Hindlimb muscle (tissue), 1 donor: ENCODE results near the gene OSBPL3. TPM values are rescaled to one million over a fixed set of nuclear protein-coding genes. Genes with fewer than 3 reads are reported as not detected.
A peak's percentile ranks its signal among the peaks of the same experiment; 100 is the strongest.

Source experiments
- DNase-seq: peaks from one replicate; pipeline ENCODE4 v3.0.0-alpha.2; 2013
- polyA plus RNA-seq: library from polyadenylated mRNA; unstranded; fragments of 120-200 nt; gene quantifications from one replicate; pipeline ENCODE4 v1.2.1, GENCODE V29; 2013; ENCODE audit not compliant: insufficient read length

OSBPL3 gene
- polyA plus RNA-seq, 1 donor = 3.1 TPM

DNA sequence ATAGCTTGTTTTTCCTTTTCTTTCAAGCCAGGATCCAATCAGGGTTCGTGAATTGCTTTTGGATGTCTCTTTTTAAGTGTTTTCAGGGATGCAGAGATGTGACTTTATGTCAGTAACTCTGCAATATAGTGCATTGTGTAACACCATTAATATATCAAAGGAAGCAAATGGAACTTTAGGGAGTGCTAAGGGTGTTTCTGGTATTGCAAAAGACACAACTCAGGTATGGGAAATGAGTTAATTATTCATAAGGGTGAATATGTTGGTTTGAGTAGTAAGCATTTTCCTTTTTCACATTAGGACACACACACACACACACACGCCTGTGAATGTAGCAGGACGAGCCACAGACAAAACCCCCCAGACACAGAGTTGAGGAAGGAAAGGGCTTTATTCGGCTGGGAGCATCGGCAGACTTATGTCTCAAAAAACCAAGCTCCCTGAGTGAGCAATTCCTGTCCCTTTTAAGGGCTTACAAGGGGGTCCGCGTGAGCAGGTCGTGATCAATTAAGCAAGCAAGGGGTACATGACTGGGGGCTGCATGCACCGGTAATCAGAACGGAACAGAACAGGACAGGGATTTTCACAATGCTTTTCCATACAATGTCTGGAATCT, 190.9 kb downstream of the OSBPL3 start:
- DNase-seq = no peak

GRCh38 chr7:24788075-24788474, 191.9 kb downstream of the OSBPL3 start:
- no peak for DNase-seq

DNA sequence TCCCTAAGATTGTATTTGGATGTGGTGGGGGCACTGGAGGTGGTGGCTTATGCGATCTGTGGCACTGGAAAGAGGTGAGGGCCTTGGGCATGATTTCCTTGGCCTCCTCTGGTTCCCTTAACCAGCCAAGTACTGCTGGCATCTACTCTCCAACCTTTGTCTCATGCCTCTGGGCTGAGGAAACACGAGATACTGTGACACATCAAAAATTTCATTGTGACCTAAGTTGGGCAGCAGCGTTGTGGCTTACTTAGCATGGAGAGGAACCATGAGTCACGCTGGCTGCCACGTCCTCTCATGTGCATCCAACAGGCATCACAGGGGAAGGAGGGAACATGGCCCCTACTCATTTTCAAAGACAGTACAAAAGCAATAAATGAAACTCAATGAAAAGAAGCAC, 193.0 kb downstream of the OSBPL3 start:
- DNase-seq = no peak

DNA sequence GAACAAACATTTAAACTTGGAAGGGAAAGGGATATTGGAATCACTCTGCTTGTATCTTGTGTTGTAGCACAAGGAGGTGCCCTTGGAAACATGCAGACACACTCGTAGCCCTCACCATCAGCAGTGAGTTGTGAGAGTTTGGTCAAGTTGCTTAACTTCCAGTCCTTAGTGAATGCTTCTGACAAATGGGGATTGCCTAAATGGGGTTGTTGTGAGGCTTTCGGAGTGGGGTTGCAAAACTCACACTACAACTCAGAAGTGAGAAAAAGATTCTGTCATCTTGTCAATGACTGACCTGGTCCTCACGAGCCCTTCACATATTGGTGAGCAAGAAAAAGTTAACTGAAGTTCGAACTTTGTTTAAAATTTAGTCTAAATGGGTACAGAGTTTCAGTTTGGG, 193.7 kb downstream of the OSBPL3 start:
- no peak for DNase-seq

GRCh38 chr7:24784277-24784676, 195.7 kb downstream of the OSBPL3 start:
- no peak for DNase-seq

- DNase-seq = no peak
Measured at GRCh38 chr7:24783698-24784097, 196.3 kb downstream of the OSBPL3 start.

GRCh38 chr7:24781106-24781505, 198.9 kb downstream of the OSBPL3 start:
- DNase-seq = no peak

- DNase-seq = no peak
Measured at GRCh38 chr7:24779283-24779655, 200.7 kb downstream of the OSBPL3 start.

- peak; percentile 29 for DNase-seq
Measured at GRCh38 chr7:24778543-24779282, 201.3 kb downstream of the OSBPL3 start.

DNA sequence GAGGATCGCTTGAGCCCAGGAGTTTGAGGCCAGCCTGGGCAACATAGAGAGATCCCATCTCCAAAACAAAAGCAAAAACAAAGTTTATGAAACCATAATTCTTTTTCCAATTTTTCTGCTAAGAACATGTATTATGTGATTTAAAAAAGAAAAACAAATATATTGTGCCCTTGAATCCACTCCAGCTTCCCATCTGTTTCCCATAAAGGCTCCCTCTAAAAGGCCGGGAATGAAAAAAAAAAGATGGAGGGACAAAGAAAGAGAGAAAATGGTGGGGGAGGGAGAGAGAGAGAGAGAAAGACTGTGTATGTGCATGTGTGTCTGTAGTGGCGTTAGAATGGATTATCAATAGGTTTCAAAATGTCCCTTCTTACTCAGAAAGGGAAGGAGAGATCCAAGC, 202.2 kb downstream of the OSBPL3 start:
- no peak for DNase-seq

DNA sequence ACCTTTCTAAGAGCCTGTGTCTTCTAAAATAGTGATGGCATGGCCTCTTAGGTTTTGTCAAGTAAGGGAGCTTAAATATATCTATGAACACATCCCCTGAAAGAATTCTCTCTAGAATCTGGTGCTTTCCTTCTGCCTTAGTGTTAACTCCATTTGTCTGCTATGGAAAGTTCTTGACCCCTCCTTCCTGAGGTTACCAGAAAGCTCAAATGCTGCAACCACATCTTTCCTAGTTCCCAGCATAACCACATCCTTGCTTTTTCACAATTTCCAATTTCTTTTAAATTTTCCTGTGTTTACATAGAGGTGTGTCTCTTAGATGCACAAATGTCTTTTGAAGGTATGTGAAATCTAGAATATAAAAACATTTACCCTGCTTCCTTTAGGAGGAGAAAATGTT, 206.3 kb downstream of the OSBPL3 start:
- DNase-seq = no peak

- peak; percentile 40 for DNase-seq
Measured at GRCh38 chr7:24769851-24770250, 210.1 kb downstream of the OSBPL3 start.

DNA sequence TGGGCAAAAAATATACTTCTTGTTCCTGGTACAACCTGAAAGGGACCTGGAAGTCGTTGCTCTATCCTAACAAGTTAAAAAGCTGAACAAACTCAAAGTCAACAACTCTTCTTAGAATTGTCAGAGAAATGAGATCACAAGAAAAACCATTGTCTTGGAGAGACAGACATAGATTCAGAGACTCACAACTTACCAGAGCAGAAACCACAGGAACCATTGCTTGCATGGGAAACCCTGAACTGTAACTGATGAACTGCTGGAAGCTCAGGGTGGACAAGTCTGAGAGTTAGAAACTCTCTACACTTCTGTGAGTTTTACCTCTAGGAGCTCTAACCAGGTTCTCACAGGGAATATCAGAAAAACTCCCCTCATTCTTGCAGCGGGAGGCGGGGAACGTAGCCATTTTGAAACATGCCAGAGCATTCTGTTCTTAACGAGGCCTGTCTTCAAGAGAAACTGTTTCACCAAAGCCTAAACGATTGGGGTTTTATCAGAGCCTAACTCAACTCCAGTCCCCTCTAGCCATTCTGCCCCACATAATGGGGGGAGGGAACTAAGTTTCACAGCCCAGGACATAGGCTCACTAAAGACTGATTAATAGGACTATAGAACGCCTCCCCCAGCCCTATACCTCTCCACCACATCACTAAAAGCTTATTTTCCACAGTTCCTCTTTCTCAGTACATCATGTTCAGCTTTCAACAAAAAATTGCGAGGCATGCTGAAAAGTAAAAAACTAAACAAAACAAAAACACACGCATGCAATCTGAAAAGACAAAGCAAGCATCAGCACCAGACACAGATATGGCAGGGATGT, 210.8 kb downstream of the OSBPL3 start:
- DNase-seq = no peak

DNA sequence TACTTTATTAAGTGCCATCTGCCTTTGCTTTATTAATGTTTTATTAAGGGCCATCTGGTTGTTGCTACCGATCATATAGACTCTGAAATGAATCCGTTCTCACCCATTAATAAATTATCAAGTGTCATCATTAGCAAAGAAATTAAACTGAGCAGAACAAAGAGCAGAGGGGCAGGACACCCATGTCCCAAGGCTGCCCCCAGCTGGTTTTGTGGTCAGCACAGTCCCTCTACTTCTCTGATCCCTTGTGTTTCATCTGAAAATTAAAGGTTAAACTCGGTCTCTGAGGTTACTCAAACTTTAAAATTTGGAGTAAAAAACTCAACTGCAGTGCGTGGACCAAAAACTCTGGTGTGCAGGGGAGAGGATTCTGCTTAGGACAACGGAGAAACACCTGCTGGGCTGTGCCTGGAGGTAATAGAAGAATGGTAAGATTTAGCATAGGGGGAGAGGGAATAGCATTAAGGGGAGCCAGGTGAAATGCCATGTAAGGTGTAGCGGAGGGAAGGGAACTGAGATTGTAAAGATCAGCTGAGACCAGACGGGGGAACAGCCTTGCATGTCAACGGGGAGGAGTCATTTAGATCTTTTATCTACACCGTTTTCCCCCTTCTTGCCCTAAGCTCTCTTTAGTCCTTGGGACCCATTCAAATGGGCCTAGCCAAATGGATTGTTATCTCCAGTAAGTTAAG, 212.0 kb downstream of the OSBPL3 start:
- no peak for DNase-seq

DNA sequence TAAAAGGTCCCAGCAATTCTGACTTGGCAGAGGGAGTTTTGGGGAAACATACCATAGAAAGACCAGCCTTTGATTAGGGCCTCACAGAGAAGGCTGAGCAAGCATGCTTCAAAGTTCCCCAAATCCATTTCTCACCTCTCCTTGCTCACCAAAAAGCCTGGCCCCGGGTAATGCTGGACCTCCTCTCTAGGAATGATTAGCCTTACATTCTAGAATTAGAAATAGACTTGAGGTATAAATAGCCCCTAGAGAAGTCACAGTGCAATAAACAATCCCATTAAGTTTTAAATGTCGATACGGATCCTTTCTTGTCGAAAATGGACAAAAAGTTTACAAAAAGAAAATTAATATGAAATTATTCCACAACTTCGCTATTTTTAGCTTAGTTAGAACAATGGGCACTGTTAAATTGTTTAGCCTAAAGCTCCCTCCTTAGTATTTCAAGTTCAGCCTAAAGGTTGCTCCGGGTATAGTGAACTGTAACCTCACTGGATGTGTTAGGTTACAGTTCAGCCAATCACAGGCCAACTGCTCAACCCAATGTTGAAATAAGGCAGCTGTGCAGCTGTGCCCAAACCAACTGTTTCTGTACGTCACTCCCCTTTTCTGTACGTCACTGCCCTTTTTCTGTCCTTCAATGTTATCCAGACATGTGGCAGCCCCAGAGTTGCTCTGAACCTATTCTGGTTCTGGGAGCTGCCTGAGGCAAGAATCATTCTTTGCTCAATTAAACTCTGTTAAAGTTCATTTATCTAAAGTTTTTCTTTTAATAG, 214.8 kb downstream of the OSBPL3 start:
- DNase-seq = no peak

DNA sequence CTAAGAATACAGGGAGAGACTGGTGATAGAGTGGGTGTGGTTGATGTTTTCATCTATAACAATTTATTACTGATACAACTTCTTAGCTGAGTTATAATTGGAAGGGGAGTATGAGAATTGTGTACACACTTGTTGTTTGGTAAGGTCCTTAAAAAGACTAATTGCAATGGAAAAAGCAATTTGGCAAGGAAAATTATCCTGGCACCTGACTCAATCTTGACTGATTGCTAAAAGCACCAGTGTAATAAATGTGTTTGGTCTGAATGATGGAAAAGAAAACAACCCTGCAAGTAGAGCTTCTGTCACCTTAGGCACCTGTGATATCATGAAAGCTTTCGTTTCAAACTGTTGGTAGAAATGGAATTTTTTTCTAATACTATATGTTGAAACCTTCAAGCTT, 216.0 kb downstream of the OSBPL3 start:
- DNase-seq = no peak

DNA sequence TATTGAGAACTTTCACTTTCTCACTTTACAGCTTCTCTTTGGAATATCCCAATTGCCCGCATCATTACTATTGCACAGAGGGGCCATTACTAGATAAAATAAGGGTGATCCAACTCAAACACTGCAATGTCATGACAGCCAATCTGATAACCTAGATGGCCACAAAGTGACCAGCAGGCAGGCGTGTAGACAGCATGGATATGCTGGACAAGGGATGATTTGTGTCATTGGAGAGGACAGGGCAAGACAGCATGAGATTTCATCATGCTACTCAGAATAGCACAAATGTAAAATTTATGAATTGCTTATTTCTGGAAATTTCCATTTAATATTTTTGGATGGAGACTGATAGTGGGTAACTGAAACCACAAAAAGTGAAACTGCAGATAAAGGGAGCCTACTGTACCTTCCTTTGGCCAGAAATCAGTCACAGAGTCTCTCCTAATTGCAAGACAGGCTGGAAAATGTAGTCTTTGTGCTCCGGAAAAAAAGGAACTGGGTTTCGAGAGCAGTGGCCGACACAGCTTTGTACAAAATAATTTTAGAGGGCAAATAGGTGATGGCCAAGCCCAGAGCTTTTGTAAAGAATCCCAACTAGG, 216.6 kb downstream of the OSBPL3 start:
- DNase-seq = no peak

GRCh38 chr7:24762771-24763170, 217.2 kb downstream of the OSBPL3 start:
- DNase-seq = no peak

- no peak for DNase-seq
Measured at GRCh38 chr7:24760968-24761367, 219.0 kb downstream of the OSBPL3 start.

GRCh38 chr7:24757353-24758275, 222.4 kb downstream of the OSBPL3 start, which contains the start of gene GSDME:
TSS of gene GSDME (minus strand) at chr7:24757464. CDS start at chr7:24749774, 7,690 bp downstream.
- no peak for DNase-seq
